ENCODE measurements around the gene RAB25. TPM values are rescaled to one million over a fixed set of nuclear protein-coding genes. Genes with fewer than 3 reads are reported as not detected.

Gene RAB25
- total RNA-seq, 1 experiment from 2014 or later = not detected

DNA sequence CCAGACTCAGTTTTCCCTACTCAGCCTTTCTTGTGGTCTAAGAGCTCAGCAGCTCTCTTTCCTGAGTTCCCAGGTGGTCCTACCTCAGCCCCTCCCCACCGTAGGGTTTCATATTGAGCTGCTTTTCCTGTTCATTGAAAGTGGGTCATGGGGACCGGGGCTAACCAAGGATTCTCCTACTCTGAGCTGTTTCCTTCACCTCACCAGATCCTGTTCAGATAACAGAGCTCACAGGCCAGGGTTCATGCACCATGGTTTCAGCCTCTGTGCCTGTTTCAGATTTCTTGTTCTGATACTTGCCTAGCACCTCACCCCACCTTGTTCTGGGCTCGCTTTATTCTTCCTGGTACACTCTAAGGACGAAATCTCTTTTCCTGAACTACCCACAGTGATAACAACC, 15.9 kb upstream of the RAB25 start:
- in situ Hi-C loops (cut with HindIII; ENCODE audit: low pct_unique_long_range_greater_than_20kb, low sequenced_read_pairs) = no loop called here

DNA sequence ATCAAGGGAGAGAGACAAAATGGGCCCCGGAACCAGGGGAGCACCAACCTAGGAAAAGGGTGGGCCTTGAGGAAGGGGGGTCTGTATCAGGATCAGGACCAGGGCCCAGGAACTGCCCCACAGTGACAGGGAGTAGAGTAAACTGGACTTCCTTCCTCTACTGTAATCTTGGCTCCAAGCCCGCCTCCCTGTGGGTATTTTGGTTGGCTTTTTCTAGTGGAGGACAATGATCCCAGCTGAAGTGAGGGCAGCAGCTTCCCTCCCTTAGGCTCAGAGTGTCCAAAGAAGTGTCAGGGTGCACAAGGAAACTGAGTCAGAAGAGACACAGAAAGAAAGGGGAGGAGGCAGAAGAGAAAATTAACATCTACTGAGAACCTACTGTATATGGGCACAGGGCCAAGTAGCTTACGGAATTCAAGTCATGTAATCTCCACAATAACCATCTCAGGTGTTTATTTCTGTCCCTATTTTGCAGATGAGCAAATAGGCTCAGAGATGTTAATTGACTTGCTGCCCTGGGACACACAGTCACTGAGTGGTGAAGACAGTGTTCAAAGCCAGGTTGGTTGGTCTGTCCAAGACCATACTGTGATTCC, 12.2 kb upstream of the RAB25 start:
- TF ChIP-seq SIN3A (IDR thresholded peaks at IDR 0.05; ENCODE audit: borderline replicate concordance, insufficient read depth, low read depth, low read length) = no peak
- TF ChIP-seq TCF7L2 (IDR thresholded peaks at IDR 0.05; ENCODE audit: low read depth, low read length) = no peak
- TF ChIP-seq POLR2AphosphoS5 (IDR thresholded peaks at IDR 0.05; ENCODE audit: low read depth, low read length) = no peak
- TF ChIP-seq, protein P1, sequence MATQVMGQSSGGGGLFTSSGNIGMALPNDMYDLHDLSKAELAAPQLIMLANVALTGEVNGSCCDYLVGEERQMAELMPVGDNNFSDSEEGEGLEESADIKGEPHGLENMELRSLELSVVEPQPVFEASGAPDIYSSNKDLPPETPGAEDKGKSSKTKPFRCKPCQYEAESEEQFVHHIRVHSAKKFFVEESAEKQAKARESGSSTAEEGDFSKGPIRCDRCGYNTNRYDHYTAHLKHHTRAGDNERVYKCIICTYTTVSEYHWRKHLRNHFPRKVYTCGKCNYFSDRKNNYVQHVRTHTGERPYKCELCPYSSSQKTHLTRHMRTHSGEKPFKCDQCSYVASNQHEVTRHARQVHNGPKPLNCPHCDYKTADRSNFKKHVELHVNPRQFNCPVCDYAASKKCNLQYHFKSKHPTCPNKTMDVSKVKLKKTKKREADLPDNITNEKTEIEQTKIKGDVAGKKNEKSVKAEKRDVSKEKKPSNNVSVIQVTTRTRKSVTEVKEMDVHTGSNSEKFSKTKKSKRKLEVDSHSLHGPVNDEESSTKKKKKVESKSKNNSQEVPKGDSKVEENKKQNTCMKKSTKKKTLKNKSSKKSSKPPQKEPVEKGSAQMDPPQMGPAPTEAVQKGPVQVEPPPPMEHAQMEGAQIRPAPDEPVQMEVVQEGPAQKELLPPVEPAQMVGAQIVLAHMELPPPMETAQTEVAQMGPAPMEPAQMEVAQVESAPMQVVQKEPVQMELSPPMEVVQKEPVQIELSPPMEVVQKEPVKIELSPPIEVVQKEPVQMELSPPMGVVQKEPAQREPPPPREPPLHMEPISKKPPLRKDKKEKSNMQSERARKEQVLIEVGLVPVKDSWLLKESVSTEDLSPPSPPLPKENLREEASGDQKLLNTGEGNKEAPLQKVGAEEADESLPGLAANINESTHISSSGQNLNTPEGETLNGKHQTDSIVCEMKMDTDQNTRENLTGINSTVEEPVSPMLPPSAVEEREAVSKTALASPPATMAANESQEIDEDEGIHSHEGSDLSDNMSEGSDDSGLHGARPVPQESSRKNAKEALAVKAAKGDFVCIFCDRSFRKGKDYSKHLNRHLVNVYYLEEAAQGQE (IDR thresholded peaks at IDR 0.05; ENCODE audit: insufficient read depth in 1 of 2, low read depth in 2 of 2, low read length in 1 of 2) = no peak
- no peak for TF ChIP-seq CTCF (IDR thresholded peaks at IDR 0.05)
- CTCF ChIA-PET = no interaction called here
- Histone ChIP-seq H3K36me3 (ENCODE audit: control insufficient read depth, insufficient read depth, low read length) (peaks cover 6% of the 10 kb centered on the region), H3K4me3 (ENCODE audit: low read depth in 2 of 2, low read length in 2 of 2) (no peak overlapping the region), H3K27me3 (ENCODE audit: control insufficient read depth, insufficient read depth, low read length) (no peaks in the 10 kb centered on the region), H3K9me3 (ENCODE audit: control insufficient read depth, insufficient read depth, low read depth, low read length) (no peaks in the 10 kb centered on the region), H3K4me1 (ENCODE audit: control insufficient read depth, insufficient read depth, low read length) (peaks cover 3% of the 10 kb centered on the region; the same call in 1 of the 2 replicates), H3K27ac (ENCODE audit: low read length) (no peak overlapping the region)
- DNase-seq (ENCODE audit: low read depth, low spot score) = no peak
- no TSS peak for BruUV-seq (replicated peaks)
- in situ Hi-C loops (cut with HindIII; ENCODE audit: low pct_unique_long_range_greater_than_20kb, low sequenced_read_pairs) = no loop called here
- intact Hi-C loops (cut with micrococcal nuclease; ENCODE audit: unreplicated experiment) = no loop called here
- POLR2A ChIA-PET = no interaction called here
- no peak for ATAC-seq

More for the DNA sequence above, 15.9 kb upstream of the RAB25 start:
- ATAC-seq (no peak), DNase-seq (ENCODE audit: low read depth, low spot score) (no peak)
- no TSS peak for BruUV-seq (replicated peaks)
- H3K27me3 ChIP-seq (ENCODE audit: control insufficient read depth, insufficient read depth, low read length) = no peaks in the 10 kb centered on the region
- CTCF ChIA-PET = interaction anchor here (0.8 kb wide), 1 partner anchor 79 kb away, joined by 4 read pairs; no protein-coding TSS in a partner anchor
- POLR2A ChIA-PET = no interaction called here
- H3K36me3 ChIP-seq (ENCODE audit: control insufficient read depth, insufficient read depth, low read length) = peaks cover 3% of the 10 kb centered on the region
- H3K4me1 ChIP-seq (ENCODE audit: control insufficient read depth, insufficient read depth, low read length) = peaks cover 7% of the 10 kb centered on the region
- TF ChIP-seq SIN3A (IDR thresholded peaks at IDR 0.05; ENCODE audit: borderline replicate concordance, insufficient read depth, low read depth, low read length) = no peak
- no peak for TF ChIP-seq POLR2AphosphoS5 (IDR thresholded peaks at IDR 0.05; ENCODE audit: low read depth, low read length)
- TF ChIP-seq CTCF (IDR thresholded peaks at IDR 0.05) = no peak
- no peak for TF ChIP-seq TCF7L2 (IDR thresholded peaks at IDR 0.05; ENCODE audit: low read depth, low read length)
- H3K9me3 ChIP-seq (ENCODE audit: control insufficient read depth, insufficient read depth, low read depth, low read length) = no peaks in the 10 kb centered on the region
- H3K4me3 ChIP-seq (ENCODE audit: low read depth in 2 of 2, low read length in 2 of 2) = no peak overlapping the region
- no peak overlapping the region for H3K27ac ChIP-seq (ENCODE audit: low read length)
- intact Hi-C loops (cut with micrococcal nuclease; ENCODE audit: unreplicated experiment) = no loop called here
